H1 (cell line): ENCODE data around the gene PLCL1. TPM values are rescaled to one million over a fixed set of nuclear protein-coding genes. Genes with fewer than 3 reads are reported as not detected.

Source experiments
- ASH2L ChIP-seq: fragments of 200-600, 300-600 bp; sonication (generic); IDR thresholded peaks from one replicate; pipeline ENCODE4 v1.7.1; 2017; ENCODE audit warnings: low read length
- RFX5 ChIP-seq: IDR thresholded peaks from 2 replicates; pipeline ENCODE4 v1.6.1; 2011; ENCODE audit warnings: low read depth, low read length, improper control_type of control experiment, borderline replicate concordance
- polyA plus RNA-seq, 7 experiments: library from polyadenylated mRNA; depleted of rRNA in 3 of 7; stranded (reverse) in 5 of 7; unstranded in 2 of 7; fragments of >200 nt in 5 of 7; fragments of 200-250 nt in 2 of 7; gene quantifications; 1 replicate in 5 of 7; 2 replicates in 1 of 7; 4 replicates in 1 of 7; pipeline versions ENCODE4 v1.2.1 to v1.2.3, GENCODE V29; 2011 to 2013; ENCODE audit warnings: missing spikeins in 2 of 7, mixed read lengths in 2 of 7
- total RNA-seq: library from RNA; stranded (reverse); fragmentation: NEBNext Ultra II Directional; extraction: Animal tissue kit (Norgen Biotek cat#: 25700); gene quantifications from 2 replicates; pipeline ENCODE4 v1.2.1, GENCODE V29; 2021

Gene PLCL1
- total and polyA plus RNA-seq, 2 of the 8 experiments (the other 6 are each of a cell fraction or from before 2014, with no cell fraction given), result not detected

- TF ChIP-seq ASH2L (no peak), RFX5 (no peak)
Measured at GRCh38 chr2:197934261-197934933, 130.0 kb downstream of the PLCL1 start (continued).
